ENCODE measurements around the gene AFG1L. TPM values are rescaled to one million over a fixed set of nuclear protein-coding genes. Genes with fewer than 3 reads are reported as not detected.
"Not testable (repeated sequence)": the region's sequence is repeated elsewhere in the genome, so short reads cannot be mapped to it uniquely, and the experiment has no call there.

AFG1L gene
- total RNA-seq (5.4 and 5.6 TPM in 2 replicates), polyA plus RNA-seq (1.7 and 2.4 TPM in 2 replicates), polyA minus RNA-seq (ENCODE audit: low replicate concordance) (0.30 and 0.47 TPM in 2 replicates)
- polyA plus RNA-seq (2012) = 2.9 and 4.2 TPM in 2 replicates

GRCh38 chr6:108294727-108295625, at the start of gene AFG1L:
Gene AFG1L (plus strand): TSS chr6:108295054. CDS start chr6:108295080, 26 bp downstream.
- no peaks in the 10 kb centered on the region for H4K20me1 ChIP-seq (ENCODE audit: control insufficient read depth, extremely low read depth, insufficient read depth, low read length)
- H3K79me2 ChIP-seq (ENCODE audit: control insufficient read depth, insufficient read depth, low read length) = peaks cover 2% of the 10 kb centered on the region
- peak; percentile 84 to 91 for DNase-seq (ENCODE audit: low read depth in 2 of 2)
- peak within 1 kb of the TSS; percentile 55 for H3K4me2 ChIP-seq (ENCODE audit: extremely low read depth, insufficient read depth, low read length)
- peak within 1 kb of the TSS; percentile 89 for H2AFZ ChIP-seq (ENCODE audit: low read length)
- peak within 1 kb of the TSS; percentile 66 for H3K9ac ChIP-seq (ENCODE audit: insufficient read depth, low read length)
- H3K4me1 ChIP-seq (ENCODE audit: control insufficient read depth, extremely low read depth, insufficient read depth, low read length) = no peaks in the 10 kb centered on the region
- TF ChIP-seq CTCF (conservative IDR thresholded peaks at IDR 0.05 in 1 of 2, IDR thresholded peaks at IDR 0.05 in 1 of 2; ENCODE audit: low read depth in 1 of 2, low read length in 2 of 2) = no peak
- no peak for TF ChIP-seq EZH2 (IDR thresholded peaks at IDR 0.05; ENCODE audit: low read length, missing control alignments)
- peak within 1 kb of the TSS; percentile 61 to 98 (median 76) for H3K4me3 ChIP-seq (replicated peaks in 1 of 4; ENCODE audit: control extremely low read depth in 1 of 4, insufficient read depth in 1 of 4, low read depth in 3 of 4, low read length in 4 of 4)
- H3K27ac ChIP-seq (ENCODE audit: insufficient read depth, low read length) = peak within 1 kb of the TSS; percentile 83
- no peaks in the 10 kb centered on the region for H3K9me3 ChIP-seq (ENCODE audit: control insufficient read depth, insufficient read depth, low read depth, low read length)
- H3K27me3 ChIP-seq (ENCODE audit: control insufficient read depth, insufficient read depth, low read length) = no peaks in the 10 kb centered on the region
- H3K36me3 ChIP-seq (ENCODE audit: control insufficient read depth, insufficient read depth, low read length) = no peaks in the 10 kb centered on the region

- H3K79me2 ChIP-seq (ENCODE audit: control insufficient read depth, insufficient read depth, low read length) = peaks cover 27% of the 10 kb centered on the region
- not testable (repeated sequence) for H3K4me1 ChIP-seq (ENCODE audit: control insufficient read depth, extremely low read depth, insufficient read depth, low read length); DNase-seq (ENCODE audit: low read depth in 2 of 2); H3K9me3 ChIP-seq (ENCODE audit: control insufficient read depth, insufficient read depth, low read depth, low read length); H3K27ac ChIP-seq (ENCODE audit: insufficient read depth, low read length); H3K4me2 ChIP-seq (ENCODE audit: extremely low read depth, insufficient read depth, low read length); H3K9ac ChIP-seq (ENCODE audit: insufficient read depth, low read length); H3K36me3 ChIP-seq (ENCODE audit: control insufficient read depth, insufficient read depth, low read length); H4K20me1 ChIP-seq (ENCODE audit: control insufficient read depth, extremely low read depth, insufficient read depth, low read length); H2AFZ ChIP-seq (ENCODE audit: low read length); H3K27me3 ChIP-seq (ENCODE audit: control insufficient read depth, insufficient read depth, low read length); H3K4me3 ChIP-seq (replicated peaks in 1 of 4; ENCODE audit: control extremely low read depth in 1 of 4, insufficient read depth in 1 of 4, low read depth in 3 of 4, low read length in 4 of 4)
Observed at GRCh38 chr6:108245095-108245494, 49.8 kb upstream of the AFG1L start.

- Histone ChIP-seq H3K9me3 (ENCODE audit: control insufficient read depth, insufficient read depth, low read depth, low read length) (no peaks in the 10 kb centered on the region), H3K27ac (ENCODE audit: insufficient read depth, low read length) (no peak overlapping the region), H3K4me3 (replicated peaks in 1 of 4; ENCODE audit: control extremely low read depth in 1 of 4, insufficient read depth in 1 of 4, low read depth in 3 of 4, low read length in 4 of 4) (no peak overlapping the region), H3K9ac (ENCODE audit: insufficient read depth, low read length) (no peak overlapping the region), H3K4me1 (ENCODE audit: control insufficient read depth, extremely low read depth, insufficient read depth, low read length) (no peaks in the 10 kb centered on the region), H3K27me3 (ENCODE audit: control insufficient read depth, insufficient read depth, low read length) (no peaks in the 10 kb centered on the region), H3K36me3 (ENCODE audit: control insufficient read depth, insufficient read depth, low read length) (no peaks in the 10 kb centered on the region), H3K4me2 (ENCODE audit: extremely low read depth, insufficient read depth, low read length) (no peak overlapping the region), H2AFZ (ENCODE audit: low read length) (no peak overlapping the region), H3K79me2 (ENCODE audit: control insufficient read depth, insufficient read depth, low read length) (peaks cover 39% of the 10 kb centered on the region), H4K20me1 (ENCODE audit: control insufficient read depth, extremely low read depth, insufficient read depth, low read length) (no peaks in the 10 kb centered on the region)
- TF ChIP-seq EZH2 (IDR thresholded peaks at IDR 0.05; ENCODE audit: low read length, missing control alignments) (no peak), CTCF (conservative IDR thresholded peaks at IDR 0.05 in 1 of 2, IDR thresholded peaks at IDR 0.05 in 1 of 2; ENCODE audit: low read depth in 1 of 2, low read length in 2 of 2) (no peak)
- DNase-seq (ENCODE audit: low read depth in 2 of 2) = no peak
Observed at GRCh38 chr6:108247965-108248536, 46.8 kb upstream of the AFG1L start.
